Activated B cell treated with CpG ODN at 0.5 μM for 24 hours (primary cell): ENCODE measurements around the gene EPHA3. TPM values are rescaled to one million over a fixed set of nuclear protein-coding genes. Genes with fewer than 3 reads are reported as not detected.

ENCODE experiments used
- ATAC-seq: fragments of 200-7000 bp; cut with Tn5 transposase; one replicate; pipeline ENCODE4 v1.10.0; 2021; ENCODE audit warnings: low read depth, mild to moderate bottlenecking, moderate library complexity
- CTCF ChIA-PET: fragments of 350-600 bp; sonication (Branson Sonifier 250); formaldehyde crosslinking; loops from one replicate; lab custom pipeline; 2021; ENCODE audit warnings: antibody characterized with exemption; lab: Charles Lee
- POLR2A ChIA-PET: fragments of 350-600 bp; sonication (Branson Sonifier 250); formaldehyde crosslinking; loops from one replicate; lab custom pipeline; 2021; ENCODE audit warnings: antibody characterized with exemption; lab: Charles Lee
- DNase-seq: peaks from one replicate; pipeline ENCODE4 v3.0.0; 2022
- H3K27ac Mint-ChIP-seq: one replicate; pipeline ENCODE4 v1.8.0; 2020; ENCODE audit warnings: mixed read lengths
- H3K27me3 Mint-ChIP-seq: one replicate; pipeline ENCODE4 v1.8.0; 2021; ENCODE audit warnings: mixed read lengths
- H3K36me3 Mint-ChIP-seq: one replicate; pipeline ENCODE4 v1.8.0; 2021; ENCODE audit warnings: low read depth, mixed read lengths
- H3K4me1 Mint-ChIP-seq: one replicate; pipeline ENCODE4 v1.8.0; 2021; ENCODE audit warnings: mixed read lengths
- H3K4me3 Mint-ChIP-seq: one replicate; pipeline ENCODE4 v1.8.0; 2020; ENCODE audit warnings: mild to moderate bottlenecking, mixed read lengths
- H3K9me3 Mint-ChIP-seq: one replicate; pipeline ENCODE4 v1.8.0; 2020; ENCODE audit warnings: mixed read lengths
- intact Hi-C: fragments of 100-400 bp; cut with micrococcal nuclease; formaldehyde crosslinking; loops from one replicate; pipeline ENCODE4 v1.15.1; 2024
- total RNA-seq: library from RNA; stranded (reverse); gene quantifications from 2 replicates; pipeline ENCODE4 v1.2.3, GENCODE V29; 2022
- TF ChIP-seq, protein P1 (sequence below): fragments of 200-600 bp; IDR thresholded peaks from one replicate; pipeline ENCODE4 v1.8.0; 2022; ENCODE audit warnings: antibody characterized with exemption, mild to moderate bottlenecking

EPHA3 gene
- total RNA-seq, 1 donor from 2014 or later, result not detected

DNA sequence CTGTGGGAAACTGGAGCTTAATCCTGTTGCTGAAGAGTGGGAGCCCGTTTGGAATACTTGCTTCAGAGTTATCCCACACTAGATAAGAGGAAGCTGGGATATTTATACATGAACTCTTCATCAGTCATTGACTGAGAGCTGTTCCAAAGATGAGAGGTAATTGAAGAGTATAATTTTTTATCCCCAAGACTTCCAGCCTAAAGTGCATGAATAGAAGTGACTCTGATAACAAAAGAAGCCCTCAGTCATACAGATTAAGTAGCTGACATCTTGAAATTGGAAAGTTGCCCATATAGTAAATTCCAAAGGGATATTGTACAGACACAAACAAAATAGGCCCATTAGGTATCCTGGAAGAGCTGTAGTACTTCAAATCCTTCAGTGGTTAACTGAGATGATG, 268.0 kb downstream of the EPHA3 start:
- TF ChIP-seq, protein P1, sequence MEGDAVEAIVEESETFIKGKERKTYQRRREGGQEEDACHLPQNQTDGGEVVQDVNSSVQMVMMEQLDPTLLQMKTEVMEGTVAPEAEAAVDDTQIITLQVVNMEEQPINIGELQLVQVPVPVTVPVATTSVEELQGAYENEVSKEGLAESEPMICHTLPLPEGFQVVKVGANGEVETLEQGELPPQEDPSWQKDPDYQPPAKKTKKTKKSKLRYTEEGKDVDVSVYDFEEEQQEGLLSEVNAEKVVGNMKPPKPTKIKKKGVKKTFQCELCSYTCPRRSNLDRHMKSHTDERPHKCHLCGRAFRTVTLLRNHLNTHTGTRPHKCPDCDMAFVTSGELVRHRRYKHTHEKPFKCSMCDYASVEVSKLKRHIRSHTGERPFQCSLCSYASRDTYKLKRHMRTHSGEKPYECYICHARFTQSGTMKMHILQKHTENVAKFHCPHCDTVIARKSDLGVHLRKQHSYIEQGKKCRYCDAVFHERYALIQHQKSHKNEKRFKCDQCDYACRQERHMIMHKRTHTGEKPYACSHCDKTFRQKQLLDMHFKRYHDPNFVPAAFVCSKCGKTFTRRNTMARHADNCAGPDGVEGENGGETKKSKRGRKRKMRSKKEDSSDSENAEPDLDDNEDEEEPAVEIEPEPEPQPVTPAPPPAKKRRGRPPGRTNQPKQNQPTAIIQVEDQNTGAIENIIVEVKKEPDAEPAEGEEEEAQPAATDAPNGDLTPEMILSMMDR, result no peak
- no peak for DNase-seq
- intact Hi-C loops, result no loop called here
- ChIA-PET POLR2A (no interaction called here), CTCF (no interaction called here)
- no peak for ATAC-seq
- H3K4me1 Mint-ChIP-seq, result no peaks in the 10 kb centered on the region
- H3K27ac Mint-ChIP-seq, result no peak overlapping the region
- H3K36me3 Mint-ChIP-seq, result no peaks in the 10 kb centered on the region
- no peaks in the 10 kb centered on the region for H3K9me3 Mint-ChIP-seq
- H3K27me3 Mint-ChIP-seq, result no peaks in the 10 kb centered on the region
- no peak overlapping the region for H3K4me3 Mint-ChIP-seq

DNA sequence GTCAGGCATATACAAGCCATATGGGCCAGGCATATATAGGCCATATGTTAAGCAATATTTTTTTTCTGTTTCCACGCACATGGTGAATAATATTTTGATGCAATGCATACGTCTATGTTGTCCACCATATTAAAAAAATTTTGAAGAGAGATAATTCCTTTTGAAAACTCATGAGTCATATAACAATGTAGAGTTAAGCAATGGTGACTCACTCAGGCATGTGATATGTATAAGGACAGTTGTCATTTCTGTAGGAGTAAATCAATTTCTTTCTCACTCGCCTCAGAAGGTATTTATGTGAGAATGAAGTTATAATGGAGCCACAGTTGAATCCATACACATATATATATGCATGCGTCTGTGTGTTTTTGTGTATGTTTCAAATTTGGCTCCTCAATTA, 272.6 kb downstream of the EPHA3 start:
- no peak for ATAC-seq
- H3K9me3 Mint-ChIP-seq, result peaks cover 2% of the 10 kb centered on the region
- no peaks in the 10 kb centered on the region for H3K27me3 Mint-ChIP-seq
- H3K36me3 Mint-ChIP-seq, result no peaks in the 10 kb centered on the region
- intact Hi-C loops, result no loop called here
- TF ChIP-seq, protein P1, result no peak
- no peak for DNase-seq
- no peak overlapping the region for H3K4me3 Mint-ChIP-seq
- ChIA-PET POLR2A (no interaction called here), CTCF (no interaction called here)
- H3K27ac Mint-ChIP-seq, result no peak overlapping the region
- H3K4me1 Mint-ChIP-seq, result no peaks in the 10 kb centered on the region

DNA sequence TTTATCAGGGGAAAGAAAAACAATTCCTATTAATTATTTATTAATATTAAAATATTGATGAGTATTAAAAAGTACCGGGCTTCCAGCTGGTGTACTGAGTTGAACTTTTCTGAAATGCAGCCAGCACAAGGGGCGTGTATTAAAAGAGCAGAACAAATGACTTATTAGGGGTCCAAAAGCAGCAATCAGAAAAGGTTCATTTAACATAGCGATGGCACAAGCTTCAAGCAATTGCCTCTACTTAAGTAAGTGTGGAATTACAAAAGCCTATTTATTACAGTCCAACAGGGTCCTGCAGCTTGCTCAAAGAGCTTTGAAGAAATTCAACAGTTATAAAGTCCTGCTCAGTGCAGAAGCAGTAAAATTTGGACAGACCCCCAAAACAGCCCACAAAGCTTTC, 285.6 kb downstream of the EPHA3 start:
- DNase-seq (no peak), ATAC-seq (no peak)
- H3K27ac Mint-ChIP-seq, result no peak overlapping the region
- no peaks in the 10 kb centered on the region for H3K4me1 Mint-ChIP-seq
- no peaks in the 10 kb centered on the region for H3K36me3 Mint-ChIP-seq
- ChIA-PET CTCF (no interaction called here), POLR2A (no interaction called here)
- H3K4me3 Mint-ChIP-seq, result no peak overlapping the region
- intact Hi-C loops, result no loop called here
- H3K27me3 Mint-ChIP-seq, result no peaks in the 10 kb centered on the region
- H3K9me3 Mint-ChIP-seq, result peaks cover 3% of the 10 kb centered on the region
- TF ChIP-seq, protein P1, result no peak

DNA sequence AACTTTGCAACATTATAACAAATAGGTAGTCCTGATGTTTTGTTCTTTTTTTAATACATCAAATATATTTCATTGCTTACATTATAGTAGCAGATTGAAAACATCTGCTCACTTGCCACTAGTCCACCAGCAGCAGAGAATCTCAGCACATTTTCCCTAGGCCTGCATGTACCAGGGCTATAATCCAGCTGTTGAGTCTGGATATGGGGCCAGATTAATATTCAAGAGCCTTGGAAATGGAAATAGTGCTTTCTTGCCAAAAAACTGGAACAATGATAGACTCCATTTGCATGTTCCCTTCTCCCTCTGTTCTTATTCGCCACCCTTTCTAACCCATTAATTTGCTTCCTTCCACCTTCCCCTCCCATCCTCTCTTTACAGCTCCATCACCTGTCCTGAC, 288.0 kb downstream of the EPHA3 start:
- intact Hi-C loops, result no loop called here
- H3K27me3 Mint-ChIP-seq, result no peaks in the 10 kb centered on the region

DNA sequence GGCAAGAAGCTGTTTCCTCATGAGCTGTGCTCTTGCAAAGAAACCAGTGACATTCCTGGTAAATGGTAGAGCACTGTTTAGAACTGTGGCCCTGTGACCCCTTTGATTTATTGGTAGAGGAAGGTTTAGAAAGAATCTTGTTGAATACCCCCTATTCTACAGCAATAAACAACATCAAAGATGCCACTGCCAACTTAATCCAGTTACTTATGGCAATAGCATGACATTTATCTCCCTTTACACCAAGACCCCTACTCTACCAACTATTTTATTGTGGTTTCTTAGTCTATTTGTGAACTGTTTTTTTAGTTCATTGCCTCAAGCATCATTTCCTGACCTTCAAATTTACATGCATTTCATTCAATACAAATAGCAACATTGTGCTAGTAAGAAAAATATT, 288.6 kb downstream of the EPHA3 start:
- TF ChIP-seq, protein P1, result no peak
- no peaks in the 10 kb centered on the region for H3K4me1 Mint-ChIP-seq

More for the DNA sequence above, 288.0 kb downstream of the EPHA3 start:
- H3K9me3 Mint-ChIP-seq, result no peaks in the 10 kb centered on the region
- ATAC-seq, result no peak
- DNase-seq, result no peak
- H3K4me1 Mint-ChIP-seq, result no peaks in the 10 kb centered on the region
- ChIA-PET POLR2A (no interaction called here), CTCF (no interaction called here)
- H3K4me3 Mint-ChIP-seq, result no peak overlapping the region
- no peak overlapping the region for H3K27ac Mint-ChIP-seq
- no peaks in the 10 kb centered on the region for H3K36me3 Mint-ChIP-seq
- TF ChIP-seq, protein P1, result no peak

More for the DNA sequence above, 288.6 kb downstream of the EPHA3 start:
- H3K27me3 Mint-ChIP-seq, result no peaks in the 10 kb centered on the region
- H3K36me3 Mint-ChIP-seq, result no peaks in the 10 kb centered on the region
- POLR2A ChIA-PET, result no interaction called here
- H3K9me3 Mint-ChIP-seq, result no peaks in the 10 kb centered on the region
- intact Hi-C loops, result no loop called here
- no peak for ATAC-seq
- CTCF ChIA-PET, result no interaction called here
- DNase-seq, result no peak
- H3K4me3 Mint-ChIP-seq, result no peak overlapping the region
- H3K27ac Mint-ChIP-seq, result no peak overlapping the region
